Prostate gland (tissue), 2 donors: ENCODE results near the gene BICDL1.

Experiments
- CTCF ChIP-seq, 4 experiments: fragments of 200-600 bp in 2 of 4; fragments of 450-650 bp in 2 of 4; sonication (generic) in 2 of 4; IDR thresholded peaks; 1 replicate in 3 of 4; 2 replicates in 1 of 4; pipeline ENCODE4 v1.5.1; 2016 to 2019; ENCODE audit warnings: antibody characterized with exemption in 4 of 4, mild to moderate bottlenecking in 2 of 4, moderate library complexity in 2 of 4
- POLR2A ChIP-seq: fragments of 450-650 bp; IDR thresholded peaks from one replicate; pipeline ENCODE4 v1.6.1; 2016; ENCODE audit warnings: antibody characterized with exemption, mild to moderate bottlenecking

GRCh38 chr12:120140603-120141002, 151.6 kb downstream of the BICDL1 start:
- TF ChIP-seq CTCF (IDR thresholded peaks at IDR 0.05) (no peak), POLR2A (no peak)
